Renal cortex interstitium (tissue), 15 donors: ENCODE measurements around the gene RCAN2. TPM values are rescaled to one million over a fixed set of nuclear protein-coding genes. Genes with fewer than 3 reads are reported as not detected.

Experiments used
- DNase-seq, 11 donors: peaks; one replicate each; pipeline ENCODE4 v3.0.0-alpha.2; 2013; ENCODE audit warnings: low read depth in 9 of 11, low spot score in 4 of 11; ENCODE audit errors: extremely low read depth in 1 of 11
- long read RNA-seq, 16 experiments: transcript quantifications; one replicate each; lab custom pipeline, GENCODE V29; 2026
- polyA plus RNA-seq, 3 donors: library from polyadenylated mRNA; unstranded; fragments of 120-200 nt; gene quantifications; one replicate each; pipeline ENCODE4 v1.2.1, GENCODE V29; 2013; ENCODE audit not compliant: insufficient read length in 3 of 3

RCAN2 gene
- 10 to 100 TPM; 19.9 to 22.6 (median 22.4) TPM for polyA plus RNA-seq
- long read RNA-seq, donor 1, partial matches to known transcripts, result 6 of 7 reads
- long read RNA-seq, donor 1, other reads (novel, unspliced or antisense), result 0 of 7 reads
- long read RNA-seq, donor 2, partial matches to known transcripts, result 0 of 1 reads
- long read RNA-seq, donor 2, other reads (novel, unspliced or antisense), result 0 of 1 reads
- long read RNA-seq, donor 3, partial matches to known transcripts, result 8 of 8 reads
- long read RNA-seq, donor 3, other reads (novel, unspliced or antisense), result 0 of 8 reads
- long read RNA-seq, donor 4, partial matches to known transcripts, result 7 of 7 reads
- long read RNA-seq, donor 4, other reads (novel, unspliced or antisense), result 0 of 7 reads
- long read RNA-seq, donor 5, result 0 reads
- long read RNA-seq, donor 6, partial matches to known transcripts, result 7 of 8 reads
- long read RNA-seq, donor 6, other reads (novel, unspliced or antisense), result 0 of 8 reads
- long read RNA-seq, donor 7, partial matches to known transcripts, result 10 of 10 reads
- long read RNA-seq, donor 7, other reads (novel, unspliced or antisense), result 0 of 10 reads
- long read RNA-seq, donor 8, result 0 reads
- long read RNA-seq, donor 9, partial matches to known transcripts, result 0 of 1 reads
- long read RNA-seq, donor 9, other reads (novel, unspliced or antisense), result 0 of 1 reads
- long read RNA-seq, donor 10, partial matches to known transcripts, result 20 of 20 reads
- long read RNA-seq, donor 10, other reads (novel, unspliced or antisense), result 0 of 20 reads
- long read RNA-seq, donor 11, partial matches to known transcripts, result 8 of 8 reads
- long read RNA-seq, donor 11, other reads (novel, unspliced or antisense), result 0 of 8 reads
- long read RNA-seq, donor 12, partial matches to known transcripts, result 5 of 5 reads
- long read RNA-seq, donor 12, other reads (novel, unspliced or antisense), result 0 of 5 reads
- long read RNA-seq, donor 13, result 0 reads
- long read RNA-seq, donor 14, result 0 reads
- long read RNA-seq, donor 15, result 0 reads
- long read RNA-seq, donor 16, partial matches to known transcripts, result 37 of 38 reads
- long read RNA-seq, donor 16, other reads (novel, unspliced or antisense), result 0 of 38 reads

GRCh38 chr6:46491201-46491627 lies at the start of gene RCAN2:
TSS of gene RCAN2 (minus strand) at chr6:46491449.
- DNase-seq, result peak in 8 of 11 donors; percentile 42 to 68 (median 53)

DNA sequence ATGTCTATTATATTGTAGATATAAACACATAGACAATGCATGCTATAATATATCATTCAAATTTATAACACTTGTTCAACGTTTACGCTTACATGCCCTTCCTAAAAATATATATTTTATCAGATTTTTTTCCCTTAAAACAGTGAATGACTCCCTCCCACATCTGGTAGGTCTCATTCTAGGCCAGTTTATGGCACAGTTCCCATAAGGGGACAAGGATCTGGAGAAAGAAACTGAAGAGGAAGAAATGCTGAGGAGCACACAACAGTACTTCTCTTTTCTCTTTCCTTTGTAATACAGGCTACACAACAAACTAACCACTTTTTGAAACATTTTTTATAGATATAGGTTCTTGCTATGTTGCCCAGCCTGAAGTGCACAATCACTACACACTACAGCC lies 48.6 kb upstream of the RCAN2 start:
- DNase-seq, result peak in 8 of 11 donors; percentile 31 to 64 (median 43)

- DNase-seq, result peak in 10 of 11 donors; percentile 15 to 54 (median 32)
Measured at GRCh38 chr6:46538800-46539480, 47.7 kb upstream of the RCAN2 start.

DNA sequence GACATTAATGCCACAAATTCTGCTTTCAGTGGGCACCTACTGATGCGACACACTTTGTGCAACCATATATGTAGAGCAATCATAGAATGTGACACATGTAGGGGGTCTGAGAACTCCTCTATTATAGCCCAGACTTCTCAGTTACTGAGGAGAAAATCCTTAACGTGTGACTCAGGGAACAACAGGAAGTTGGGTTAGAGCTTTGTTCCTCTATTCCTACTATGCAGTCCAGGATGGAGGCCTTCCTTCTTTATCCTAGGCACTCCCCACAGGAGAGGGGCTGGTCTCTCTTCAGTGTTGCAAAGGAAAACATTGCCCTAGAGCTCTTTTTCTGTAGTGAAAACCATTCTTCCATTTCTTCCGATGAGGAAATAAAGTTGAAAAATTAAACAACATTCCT lies 39.6 kb upstream of the RCAN2 start:
- no peak for DNase-seq

DNA sequence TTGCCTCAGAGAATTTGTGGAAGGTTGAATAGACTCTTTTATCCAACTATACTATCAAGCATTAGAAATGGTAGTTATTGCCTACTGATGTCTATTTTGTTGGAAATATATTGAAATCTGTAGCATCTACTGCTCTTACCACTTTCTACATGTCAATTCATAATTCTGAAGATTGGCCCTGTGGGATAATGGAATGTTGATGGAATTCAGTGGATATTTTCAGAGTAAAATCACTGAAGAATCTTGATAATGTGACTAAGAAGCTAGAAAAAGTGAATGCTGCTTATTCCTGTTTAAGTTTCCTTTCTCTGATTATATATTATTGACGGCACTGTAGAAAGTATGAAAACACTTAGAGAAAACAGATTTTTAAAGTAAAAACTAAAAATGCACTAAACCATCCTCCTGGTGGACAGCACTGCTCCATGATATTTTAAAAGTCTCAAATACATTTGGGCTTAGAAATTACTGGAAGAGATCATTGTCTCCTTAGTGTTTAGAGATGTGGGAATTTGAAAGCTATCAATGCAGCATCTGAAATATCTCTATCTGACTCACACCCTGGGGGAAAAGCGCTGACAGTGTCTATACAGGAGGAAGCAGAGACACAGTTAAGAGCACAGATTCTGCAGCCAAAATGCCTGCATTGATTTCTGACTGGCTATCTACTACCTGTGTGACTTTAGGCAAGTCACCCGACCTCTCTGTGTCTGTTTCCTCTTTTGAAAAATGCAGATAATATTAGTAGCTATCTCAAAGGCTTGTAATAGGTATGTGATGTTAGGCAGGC lies 37.9 kb upstream of the RCAN2 start:
- DNase-seq, result no peak

GRCh38 chr6:46526607-46527006 lies 35.4 kb upstream of the RCAN2 start:
- no peak for DNase-seq

DNA sequence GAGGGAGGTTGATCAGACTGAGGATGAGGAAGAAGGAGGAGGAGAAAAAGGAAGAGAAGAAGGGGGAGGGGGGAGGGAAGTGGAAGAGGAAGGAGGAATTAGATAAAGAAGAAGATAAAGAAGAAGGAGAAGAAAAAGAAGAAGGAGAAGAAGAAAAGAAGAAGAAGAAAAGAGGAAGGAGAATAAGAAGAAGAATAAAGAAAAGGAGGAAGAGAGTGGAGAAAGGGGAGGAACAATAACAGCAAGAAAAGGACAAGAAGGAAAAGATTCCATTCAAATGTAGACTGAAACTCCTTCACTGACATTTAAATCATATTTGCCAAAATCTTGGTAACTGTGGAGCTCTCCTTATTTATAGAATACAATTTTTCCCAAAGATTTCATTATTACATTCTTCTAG lies 34.3 kb upstream of the RCAN2 start:
- no peak for DNase-seq

DNA sequence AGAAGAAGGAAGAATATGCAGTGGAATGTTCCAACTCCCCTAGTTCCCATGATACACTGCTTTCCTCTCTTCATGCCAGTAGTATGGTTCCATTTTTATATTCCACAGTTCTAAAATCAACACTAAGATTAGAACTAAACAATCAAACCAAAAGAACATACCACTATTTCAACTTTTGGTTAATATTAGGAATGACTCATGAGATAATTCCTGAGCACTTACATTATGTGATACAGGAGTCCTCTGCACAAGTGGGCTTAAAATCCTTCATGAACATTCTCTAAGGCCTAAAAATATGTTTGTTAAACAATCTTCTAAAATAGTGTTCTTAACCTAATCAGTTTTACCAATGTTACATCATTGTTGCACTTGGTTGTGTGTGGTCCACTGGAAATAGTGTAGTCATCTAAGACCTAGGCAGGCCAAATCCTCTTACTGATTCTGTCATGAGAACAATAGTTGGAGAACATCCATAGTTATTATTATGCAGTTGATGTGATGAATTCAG lies 30.3 kb upstream of the RCAN2 start:
- no peak for DNase-seq

- no peak for DNase-seq
Measured at GRCh38 chr6:46517202-46517601, 26.0 kb upstream of the RCAN2 start.

GRCh38 chr6:46513533-46513932 lies 22.3 kb upstream of the RCAN2 start:
- DNase-seq, result no peak

- no peak for DNase-seq
Measured at GRCh38 chr6:46511320-46511719, 20.1 kb upstream of the RCAN2 start.

DNA sequence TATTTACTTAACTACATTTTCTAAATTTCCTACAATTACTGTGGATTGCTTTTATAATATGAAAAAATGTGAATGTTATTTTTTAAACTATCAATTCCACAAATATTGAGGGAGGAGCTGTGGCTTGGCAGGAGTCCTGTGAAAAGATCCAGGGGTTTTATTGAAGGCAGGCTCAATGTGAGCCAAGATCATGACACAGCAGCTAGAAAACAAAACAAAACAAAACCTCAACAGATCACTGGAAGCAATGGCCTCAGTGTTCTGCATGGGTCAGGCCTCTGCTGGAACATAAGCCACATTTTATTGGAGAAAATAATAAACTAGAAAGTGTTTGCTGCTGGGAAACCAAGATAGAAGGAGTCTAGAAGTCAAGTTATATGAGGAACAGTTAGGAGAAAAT lies 19.4 kb upstream of the RCAN2 start:
- peak in 4 of 11 donors; percentile 15 to 44 (median 18) for DNase-seq

GRCh38 chr6:46509981-46510510 lies 18.8 kb upstream of the RCAN2 start:
- DNase-seq, result no peak

DNA sequence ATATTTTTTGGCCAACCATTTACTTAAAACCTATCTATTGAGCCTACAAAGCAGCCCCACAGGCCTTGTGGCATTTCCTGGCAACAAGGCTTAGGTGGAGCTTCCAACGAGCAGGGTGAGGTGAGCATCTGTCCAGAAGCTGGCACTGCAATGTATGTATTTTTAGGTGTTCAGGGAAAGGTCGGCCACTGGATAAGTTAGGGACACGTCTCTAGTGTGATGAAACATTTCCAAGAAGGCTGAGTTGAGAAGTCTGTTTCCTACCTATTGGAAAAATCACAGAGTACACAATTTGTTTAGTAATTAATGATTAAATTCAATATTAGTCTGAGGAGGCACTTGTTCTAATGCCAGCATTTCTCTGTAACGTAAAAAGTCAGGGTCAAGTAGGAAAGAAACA lies 17.8 kb upstream of the RCAN2 start:
- no peak for DNase-seq

DNA sequence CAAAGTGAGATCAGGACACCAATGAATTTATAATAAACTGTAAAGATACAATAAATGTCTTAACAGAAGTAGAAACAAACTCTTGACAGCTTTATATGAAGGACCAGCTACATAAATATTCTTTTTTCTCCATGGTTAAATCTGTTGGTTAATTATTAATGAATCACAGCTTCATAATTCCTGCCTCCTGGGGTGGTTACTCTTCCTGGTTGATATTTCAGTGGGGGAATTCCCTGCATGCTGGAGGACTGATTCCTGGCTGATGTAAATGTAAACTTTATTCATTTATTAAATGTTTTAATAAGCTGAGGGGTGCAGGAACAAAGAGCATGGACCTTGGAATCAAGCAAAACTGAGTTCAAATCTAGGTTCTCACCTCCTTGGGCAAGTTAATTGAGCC lies 16.2 kb upstream of the RCAN2 start:
- no peak for DNase-seq

DNA sequence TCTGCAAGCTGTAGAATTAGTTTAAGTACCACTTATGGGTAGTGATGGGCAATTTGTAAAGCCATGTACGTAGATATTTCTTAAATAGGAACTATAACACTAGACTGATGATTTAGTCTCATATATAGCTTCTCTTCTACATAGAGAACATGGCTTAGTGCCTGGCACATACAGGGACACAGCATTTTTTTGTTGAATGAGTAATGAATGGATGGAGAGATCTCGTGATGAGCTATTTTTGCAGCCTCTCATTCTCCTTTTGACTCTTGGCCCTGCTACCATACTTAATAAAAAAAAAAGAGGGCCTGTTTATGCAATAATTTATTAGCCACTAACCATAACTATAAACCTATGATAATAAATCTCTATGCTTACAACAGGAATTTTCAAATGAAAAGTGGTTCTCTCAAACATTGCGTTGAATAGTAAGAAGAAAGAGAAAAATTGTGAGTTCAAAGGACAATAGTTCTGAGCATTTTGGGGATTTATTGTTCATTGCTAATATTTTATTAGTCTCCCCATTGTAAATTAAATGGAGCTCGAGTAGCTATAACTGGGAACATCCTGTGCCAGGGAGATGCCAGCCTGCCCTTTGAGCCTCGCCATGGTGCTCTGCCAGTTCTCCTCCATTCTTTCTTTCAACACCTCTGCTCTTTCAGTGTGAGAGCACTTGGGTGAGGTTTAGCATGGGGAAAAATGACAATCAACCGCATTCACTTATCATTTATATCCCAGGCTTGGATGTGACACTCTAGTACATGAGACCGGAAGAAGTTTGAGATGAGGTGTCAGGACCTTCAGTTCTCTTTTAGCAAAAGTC lies 14.7 kb upstream of the RCAN2 start:
- no peak for DNase-seq

- no peak for DNase-seq
Measured at GRCh38 chr6:46504242-46504641, 13.0 kb upstream of the RCAN2 start.
